ENCODE measurements around the gene DIPK1B.

DNA sequence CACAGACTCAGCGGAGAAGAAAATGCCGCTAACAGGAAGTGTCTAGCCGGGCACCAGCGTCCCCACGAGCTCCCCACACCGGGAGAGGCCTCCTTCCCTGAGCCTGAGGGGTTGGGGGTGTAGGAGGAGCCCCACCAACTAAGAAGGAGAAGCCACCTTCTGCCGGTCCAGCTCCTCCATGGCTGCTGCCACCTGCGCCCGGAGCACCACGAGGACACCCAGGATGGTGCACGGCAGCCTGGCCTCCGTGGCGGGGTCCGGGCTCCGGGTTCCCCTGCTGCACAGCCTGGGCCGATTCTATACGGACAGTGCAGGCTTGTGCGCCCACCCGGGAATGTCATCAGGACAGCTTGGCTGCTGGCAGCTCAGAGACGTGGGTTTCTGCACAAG is 45.4 kb downstream of the DIPK1B start:
- TF ChIP-seq TAF1 (IDR thresholded peaks at IDR 0.05; ENCODE audit: borderline replicate concordance, low read depth, low read length) (no peak), POLR2A (IDR thresholded peaks at IDR 0.05; ENCODE audit: low read depth, low read length) (no peak), POLR2AphosphoS5 (IDR thresholded peaks at IDR 0.05; ENCODE audit: low read depth, low read length) (no peak)
